Measurements from ENCODE around the gene MAML2.
A peak's percentile ranks its signal among the peaks of the same experiment; 100 is the strongest.

The MAML2 gene

DNA sequence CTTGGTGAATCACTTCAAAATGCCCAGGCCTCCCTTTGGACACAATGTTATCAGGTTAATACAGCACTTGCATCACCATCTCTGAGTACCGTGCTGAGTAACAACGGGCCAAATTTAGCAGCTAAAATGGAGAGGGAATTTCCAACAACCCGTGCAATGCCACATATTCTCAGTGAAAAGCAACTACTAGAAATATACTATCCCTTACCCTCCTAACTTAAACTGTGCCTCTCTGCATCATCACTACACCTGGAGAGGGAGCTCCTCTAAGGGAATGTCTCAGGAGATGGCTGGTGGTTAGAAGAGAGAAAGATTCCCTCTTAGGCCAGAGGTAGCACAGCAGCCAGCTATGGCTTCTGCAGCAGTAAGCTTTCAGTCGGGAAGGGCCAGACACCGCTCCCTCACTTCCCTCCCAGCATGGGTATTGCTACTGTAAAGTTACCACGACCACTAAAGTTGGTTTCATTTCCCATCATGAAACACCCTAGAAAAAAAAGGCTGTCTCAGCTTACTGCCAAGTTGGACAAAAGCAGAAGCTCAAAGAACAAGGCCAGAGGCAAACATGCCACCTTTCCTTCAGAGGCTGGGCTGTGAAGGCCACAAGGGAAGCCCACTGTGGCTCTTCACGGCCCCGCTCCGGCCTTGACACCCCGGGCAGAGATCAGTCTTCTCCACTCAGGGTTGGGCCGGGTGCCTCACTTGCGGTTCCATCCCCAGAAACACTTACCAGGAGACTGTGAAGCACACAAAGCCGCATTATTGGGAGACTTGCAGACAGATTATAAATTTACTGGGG lies 3.9 kb downstream of the MAML2 start:
- Histone ChIP-seq H3K27ac (ENCODE audit: low read depth, low read length, severe bottlenecking) (peak overlapping the region; percentile 8), H3K4me3 (ENCODE audit: extremely low read depth, insufficient read depth, low read length, poor library complexity, severe bottlenecking) (peak overlapping the region; percentile 9), H3K36me3 (ENCODE audit: control insufficient read depth, insufficient read depth, low read length) (peaks cover 41% of the 10 kb centered on the region), H3K4me1 (ENCODE audit: control insufficient read depth, insufficient read depth, low read length, poor library complexity, severe bottlenecking) (peaks cover 44% of the 10 kb centered on the region), H3K9me3 (ENCODE audit: control insufficient read depth, low read length) (no peaks in the 10 kb centered on the region)
- 88 to 89% methylated on average over 7 to 13 of the region's 13 CpGs for WGBS, 2 experiments (ENCODE audit: insufficient coverage in 2 of 2)

DNA sequence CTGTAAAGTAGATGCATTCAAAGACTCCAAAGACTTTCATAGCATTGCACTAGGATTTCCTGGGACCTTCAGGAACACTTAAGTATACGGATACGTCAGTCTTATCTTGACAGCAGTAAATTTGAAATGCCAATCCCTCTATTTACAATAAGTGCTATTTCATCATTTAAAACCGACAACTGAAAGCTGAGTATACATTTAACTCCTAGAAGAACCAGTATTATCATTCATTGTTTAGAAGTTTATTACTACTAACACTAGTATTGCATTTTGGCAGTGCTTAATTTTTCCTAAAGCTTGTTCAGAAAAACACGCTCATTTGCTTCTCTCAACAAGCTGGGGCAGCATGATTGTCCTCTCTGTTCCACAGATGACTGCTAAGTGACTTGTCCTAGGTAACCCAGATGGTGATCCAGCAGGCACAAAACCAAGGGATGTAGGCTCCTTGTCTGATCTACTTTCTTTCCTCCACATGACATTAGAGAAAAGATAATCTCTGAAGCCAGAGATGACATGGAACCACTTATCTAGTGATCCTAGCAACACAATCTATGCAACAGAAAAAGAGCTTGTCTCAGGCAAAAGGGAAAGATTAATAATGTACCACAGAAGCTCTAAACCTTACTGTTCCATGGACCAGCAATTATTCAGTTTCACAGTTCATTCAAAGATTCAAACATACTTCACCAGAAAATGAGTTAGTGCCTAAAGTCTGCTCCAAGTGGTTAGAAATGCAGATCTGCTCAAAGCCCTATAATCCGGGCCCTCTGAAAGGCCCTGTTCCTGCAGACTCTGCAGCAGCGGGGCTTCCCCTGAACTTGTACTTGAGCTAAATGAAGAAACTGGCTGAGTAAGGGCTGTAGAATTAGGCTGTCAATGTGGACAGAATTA lies 5.2 kb downstream of the MAML2 start:
- Histone ChIP-seq H3K36me3 (ENCODE audit: control insufficient read depth, insufficient read depth, low read length) (peaks cover 45% of the 10 kb centered on the region), H3K4me3 (ENCODE audit: extremely low read depth, insufficient read depth, low read length, poor library complexity, severe bottlenecking) (no peak overlapping the region), H3K9me3 (ENCODE audit: control insufficient read depth, low read length) (no peaks in the 10 kb centered on the region), H3K4me1 (ENCODE audit: control insufficient read depth, insufficient read depth, low read length, poor library complexity, severe bottlenecking) (peaks cover 56% of the 10 kb centered on the region), H3K27ac (ENCODE audit: low read depth, low read length, severe bottlenecking) (peak overlapping the region; percentile 65)
- WGBS, 2 experiments (ENCODE audit: insufficient coverage in 2 of 2) = 88% methylated on average over 5 of the region's 6 CpGs

DNA sequence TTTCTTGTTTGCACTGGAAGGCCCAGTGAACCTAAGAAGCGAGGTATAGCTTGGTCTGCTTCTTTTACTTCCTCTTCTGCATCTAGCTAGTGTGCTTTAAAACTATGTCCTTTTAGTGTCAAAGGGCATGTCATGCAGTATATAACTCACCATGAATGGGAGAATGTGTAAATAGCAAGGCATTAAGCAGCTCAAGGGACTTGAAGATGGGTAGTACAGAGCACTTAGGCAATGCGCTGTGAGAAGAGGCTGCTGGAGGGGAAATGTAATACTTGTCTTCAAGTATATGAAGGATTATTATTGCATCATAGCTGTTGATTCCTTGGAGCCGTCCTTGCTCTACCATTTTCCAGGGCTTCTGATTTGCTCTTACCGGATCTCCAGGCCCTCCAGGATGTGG lies 7.6 kb downstream of the MAML2 start:
- Histone ChIP-seq H3K27ac (ENCODE audit: low read depth, low read length, severe bottlenecking) (no peak overlapping the region), H3K4me1 (ENCODE audit: control insufficient read depth, insufficient read depth, low read length, poor library complexity, severe bottlenecking) (peaks cover 64% of the 10 kb centered on the region), H3K9me3 (ENCODE audit: control insufficient read depth, low read length) (no peaks in the 10 kb centered on the region), H3K36me3 (ENCODE audit: control insufficient read depth, insufficient read depth, low read length) (peaks cover 41% of the 10 kb centered on the region), H3K4me3 (ENCODE audit: extremely low read depth, insufficient read depth, low read length, poor library complexity, severe bottlenecking) (no peak overlapping the region)
- WGBS, 2 experiments (ENCODE audit: insufficient coverage in 2 of 2) = 97 to 100% methylated on average over 3 of the region's 4 CpGs

DNA sequence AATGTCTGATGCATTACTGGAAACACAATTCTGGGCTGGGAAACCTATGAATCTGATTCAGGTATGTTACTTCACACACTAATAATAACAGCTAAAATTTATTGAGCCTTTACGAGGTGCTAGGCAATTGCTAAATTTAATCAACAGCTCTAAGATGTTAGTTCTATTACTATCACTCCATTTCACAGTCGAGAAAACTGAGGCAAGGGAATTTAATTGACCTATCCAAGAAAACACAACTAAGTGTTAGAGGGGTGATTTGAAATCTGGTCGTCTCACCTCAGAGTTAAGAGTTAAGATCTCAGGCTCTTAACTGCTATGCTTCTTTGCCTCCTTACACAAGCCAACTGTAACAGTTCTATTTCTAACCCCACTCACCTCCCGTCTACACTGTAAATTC lies 8.8 kb downstream of the MAML2 start:
- Histone ChIP-seq H3K9me3 (ENCODE audit: control insufficient read depth, low read length) (no peaks in the 10 kb centered on the region), H3K36me3 (ENCODE audit: control insufficient read depth, insufficient read depth, low read length) (peaks cover 33% of the 10 kb centered on the region), H3K27ac (ENCODE audit: low read depth, low read length, severe bottlenecking) (no peak overlapping the region), H3K4me1 (ENCODE audit: control insufficient read depth, insufficient read depth, low read length, poor library complexity, severe bottlenecking) (peaks cover 64% of the 10 kb centered on the region), H3K4me3 (ENCODE audit: extremely low read depth, insufficient read depth, low read length, poor library complexity, severe bottlenecking) (no peak overlapping the region)
- WGBS, 2 experiments (ENCODE audit: insufficient coverage in 2 of 2) = 90% methylated on average over 2 of the region's 4 CpGs; no CpG with 5 or more reads in 1 of the 2 experiments

DNA sequence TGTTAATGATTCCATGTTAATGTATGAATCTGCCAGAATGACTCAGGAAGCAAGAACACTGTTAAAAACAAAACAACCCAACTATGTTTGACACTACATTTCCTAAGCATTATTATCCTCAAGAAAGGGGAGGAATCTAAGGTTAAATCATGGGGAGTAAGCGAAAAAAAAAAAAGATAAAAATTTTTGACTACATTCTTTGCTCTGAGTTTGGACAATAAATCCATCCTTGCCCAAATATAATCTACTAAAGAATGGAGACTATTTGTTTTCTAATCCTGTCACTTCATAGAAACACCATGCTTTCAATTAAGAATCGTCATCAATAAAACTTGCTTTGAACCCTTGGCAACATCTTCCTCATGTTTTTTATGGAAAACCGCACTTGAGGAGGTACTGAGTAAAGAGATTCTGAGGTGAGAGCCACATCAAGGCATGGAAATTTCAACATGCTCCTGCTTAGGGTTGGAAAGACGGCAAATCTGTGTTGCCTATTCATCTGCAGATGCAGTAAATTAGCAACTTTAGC lies 9.7 kb downstream of the MAML2 start:
- H3K36me3 ChIP-seq (ENCODE audit: control insufficient read depth, insufficient read depth, low read length) = peaks cover 31% of the 10 kb centered on the region
- WGBS, 2 experiments (ENCODE audit: insufficient coverage in 2 of 2) = 58 to 60% methylated on average over 2 of the region's 4 CpGs
- H3K27ac ChIP-seq (ENCODE audit: low read depth, low read length, severe bottlenecking) = peak overlapping the region; percentile 54
- no peaks in the 10 kb centered on the region for H3K9me3 ChIP-seq (ENCODE audit: control insufficient read depth, low read length)
- H3K4me1 ChIP-seq (ENCODE audit: control insufficient read depth, insufficient read depth, low read length, poor library complexity, severe bottlenecking) = peaks cover 59% of the 10 kb centered on the region
- H3K4me3 ChIP-seq (ENCODE audit: extremely low read depth, insufficient read depth, low read length, poor library complexity, severe bottlenecking) = no peak overlapping the region

DNA sequence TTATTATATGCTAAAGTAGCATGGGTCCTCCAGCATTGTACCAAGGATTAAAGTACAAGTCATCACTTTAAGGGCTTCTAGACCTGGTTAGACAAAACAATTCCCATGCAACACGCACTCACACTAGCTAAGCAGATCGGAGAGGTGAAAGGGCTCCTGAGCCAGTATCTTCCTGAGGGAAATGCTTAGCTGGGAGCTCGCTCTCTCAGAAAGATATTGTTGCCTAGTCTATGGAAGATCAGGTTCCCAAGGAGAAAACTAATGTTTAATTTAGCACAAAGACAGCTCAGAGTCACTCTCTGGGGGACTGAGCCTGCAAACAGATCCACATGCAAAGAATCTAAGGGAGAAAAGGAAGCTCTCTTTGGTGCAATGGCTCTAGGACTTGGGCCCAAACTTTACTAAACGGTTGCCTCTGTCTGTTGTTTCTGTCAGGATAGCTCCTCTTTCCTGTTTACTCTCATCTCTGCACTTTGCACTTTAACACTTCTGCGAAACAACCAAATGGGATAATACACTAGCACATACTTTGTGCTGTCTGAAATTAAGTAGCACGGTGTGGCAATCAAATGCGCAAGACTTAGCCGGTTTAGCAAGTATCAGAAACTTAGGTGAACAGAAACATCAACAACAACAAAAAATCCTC lies 10.7 kb downstream of the MAML2 start:
- WGBS, 2 experiments (ENCODE audit: insufficient coverage in 2 of 2) = 76 to 82% methylated on average over 5 to 8 of the region's 8 CpGs
- Histone ChIP-seq H3K4me1 (ENCODE audit: control insufficient read depth, insufficient read depth, low read length, poor library complexity, severe bottlenecking) (peaks cover 49% of the 10 kb centered on the region), H3K27ac (ENCODE audit: low read depth, low read length, severe bottlenecking) (peak overlapping the region; percentile 54), H3K9me3 (ENCODE audit: control insufficient read depth, low read length) (no peaks in the 10 kb centered on the region), H3K36me3 (ENCODE audit: control insufficient read depth, insufficient read depth, low read length) (peaks cover 31% of the 10 kb centered on the region), H3K4me3 (ENCODE audit: extremely low read depth, insufficient read depth, low read length, poor library complexity, severe bottlenecking) (no peak overlapping the region)

DNA sequence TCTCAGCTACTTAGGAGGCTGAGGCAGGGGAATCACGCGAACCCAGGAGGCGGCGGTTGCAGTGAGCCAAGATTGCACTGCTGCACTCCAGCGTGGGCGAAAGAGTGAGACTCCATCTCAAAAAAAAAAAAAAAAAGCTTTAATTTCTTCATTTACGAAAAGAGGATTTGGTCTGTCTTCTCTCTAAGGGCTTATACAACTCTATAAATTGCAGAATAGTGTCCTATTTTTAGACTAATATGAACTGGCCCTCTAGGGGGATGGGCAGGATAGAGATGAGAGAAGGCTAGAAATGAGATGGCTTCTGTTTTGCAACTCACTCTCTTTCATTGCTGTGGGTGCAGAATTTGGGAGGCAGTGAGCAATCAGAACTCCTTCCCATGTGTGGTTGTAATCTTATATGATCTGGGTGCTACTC lies 11.3 kb downstream of the MAML2 start:
- 95 to 100% methylated on average over 4 of the region's 7 CpGs for WGBS, 2 experiments (ENCODE audit: insufficient coverage in 2 of 2)
- no peak overlapping the region for H3K4me3 ChIP-seq (ENCODE audit: extremely low read depth, insufficient read depth, low read length, poor library complexity, severe bottlenecking)
- peaks cover 46% of the 10 kb centered on the region for H3K4me1 ChIP-seq (ENCODE audit: control insufficient read depth, insufficient read depth, low read length, poor library complexity, severe bottlenecking)
- peak overlapping the region; percentile 54 for H3K27ac ChIP-seq (ENCODE audit: low read depth, low read length, severe bottlenecking)
- no peaks in the 10 kb centered on the region for H3K9me3 ChIP-seq (ENCODE audit: control insufficient read depth, low read length)
- H3K36me3 ChIP-seq (ENCODE audit: control insufficient read depth, insufficient read depth, low read length) = peaks cover 31% of the 10 kb centered on the region

DNA sequence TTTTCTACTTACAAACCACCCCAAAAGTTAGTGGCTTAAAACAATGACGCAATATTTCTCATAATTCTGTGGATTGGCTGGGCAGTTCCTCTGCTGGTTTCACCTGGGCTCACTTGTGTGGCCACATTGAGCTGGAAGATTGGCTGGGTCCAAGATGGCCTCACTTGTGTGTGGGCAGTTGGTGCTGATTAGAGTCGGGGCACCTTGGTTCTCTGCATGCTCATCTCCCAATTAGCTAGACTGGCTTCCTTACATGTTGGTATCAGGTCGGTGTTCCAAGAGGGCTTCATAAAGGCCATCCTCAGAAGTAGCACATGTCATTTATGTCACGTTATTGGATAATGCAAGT lies 12.5 kb downstream of the MAML2 start:
- Histone ChIP-seq H3K36me3 (ENCODE audit: control insufficient read depth, insufficient read depth, low read length) (peaks cover 27% of the 10 kb centered on the region), H3K4me3 (ENCODE audit: extremely low read depth, insufficient read depth, low read length, poor library complexity, severe bottlenecking) (no peak overlapping the region), H3K27ac (ENCODE audit: low read depth, low read length, severe bottlenecking) (no peak overlapping the region), H3K9me3 (ENCODE audit: control insufficient read depth, low read length) (no peaks in the 10 kb centered on the region), H3K4me1 (ENCODE audit: control insufficient read depth, insufficient read depth, low read length, poor library complexity, severe bottlenecking) (peaks cover 50% of the 10 kb centered on the region)
- 96 to 100% methylated on average over 4 of the region's 4 CpGs for WGBS, 2 experiments (ENCODE audit: insufficient coverage in 2 of 2)

DNA sequence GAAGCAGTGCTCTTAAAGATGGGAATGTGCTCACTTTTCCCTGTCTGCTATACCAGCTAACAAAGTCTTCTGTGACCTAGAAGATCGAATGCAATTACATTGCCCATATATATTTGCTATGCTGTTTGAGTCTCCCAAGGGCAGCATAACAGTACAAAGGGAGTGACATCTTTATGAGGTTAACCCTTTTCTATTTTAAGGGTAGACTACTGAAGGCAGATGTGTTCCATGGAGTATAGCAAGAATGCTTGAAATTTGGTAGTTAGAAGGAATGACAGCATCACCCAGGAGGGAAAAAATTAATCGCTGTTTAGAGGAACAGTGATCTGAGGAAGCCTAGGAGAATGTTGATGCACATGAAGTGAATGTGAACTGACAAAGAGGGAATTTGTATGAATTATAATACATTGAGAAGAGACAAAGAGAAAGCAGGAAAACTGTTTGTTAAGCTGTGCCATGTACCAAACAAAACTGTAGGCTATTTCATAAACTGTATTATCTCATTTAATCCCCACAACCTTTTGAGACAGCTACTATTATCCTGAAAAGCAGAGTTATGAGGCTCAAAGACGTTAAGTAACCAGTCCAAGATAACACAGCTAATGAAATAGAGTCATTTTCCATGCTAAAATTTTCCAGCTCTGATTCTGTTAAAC lies 13.0 kb downstream of the MAML2 start:
- Histone ChIP-seq H3K27ac (ENCODE audit: low read depth, low read length, severe bottlenecking) (peak overlapping the region; percentile 25), H3K4me1 (ENCODE audit: control insufficient read depth, insufficient read depth, low read length, poor library complexity, severe bottlenecking) (peaks cover 55% of the 10 kb centered on the region)
- 95 to 100% methylated on average over 2 of the region's 3 CpGs for WGBS, 2 experiments (ENCODE audit: insufficient coverage in 2 of 2)

DNA sequence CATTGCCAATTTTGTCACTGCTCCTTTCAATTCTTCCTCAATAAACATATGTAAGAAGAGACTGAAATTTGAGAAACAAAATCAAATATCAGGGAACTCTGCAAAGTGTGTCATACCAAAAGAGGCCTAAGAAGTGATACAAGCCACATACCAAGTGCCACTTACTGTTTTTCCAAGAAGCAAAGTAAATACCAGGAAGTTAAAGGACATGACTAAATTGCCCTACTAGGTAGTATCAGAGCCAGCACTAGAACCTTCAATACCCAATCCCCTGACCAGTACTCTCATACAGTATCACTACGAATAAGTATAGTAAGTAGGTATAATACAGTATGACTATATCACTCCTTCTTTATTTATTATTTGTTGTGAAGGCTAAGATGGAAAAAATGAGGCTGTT lies 13.6 kb downstream of the MAML2 start:
- Histone ChIP-seq H3K4me3 (ENCODE audit: extremely low read depth, insufficient read depth, low read length, poor library complexity, severe bottlenecking) (no peak overlapping the region), H3K4me1 (ENCODE audit: control insufficient read depth, insufficient read depth, low read length, poor library complexity, severe bottlenecking) (peaks cover 56% of the 10 kb centered on the region), H3K9me3 (ENCODE audit: control insufficient read depth, low read length) (no peaks in the 10 kb centered on the region), H3K36me3 (ENCODE audit: control insufficient read depth, insufficient read depth, low read length) (peaks cover 16% of the 10 kb centered on the region), H3K27ac (ENCODE audit: low read depth, low read length, severe bottlenecking) (peak overlapping the region; percentile 25)
- WGBS, 2 experiments (ENCODE audit: insufficient coverage in 2 of 2) = no CpG with 5 or more reads among the region's 1 CpG

More for the DNA sequence above, 13.0 kb downstream of the MAML2 start:
- H3K36me3 ChIP-seq (ENCODE audit: control insufficient read depth, insufficient read depth, low read length) = peaks cover 22% of the 10 kb centered on the region
- no peak overlapping the region for H3K4me3 ChIP-seq (ENCODE audit: extremely low read depth, insufficient read depth, low read length, poor library complexity, severe bottlenecking)
- no peaks in the 10 kb centered on the region for H3K9me3 ChIP-seq (ENCODE audit: control insufficient read depth, low read length)

Data from mesodermal cell (in vitro differentiated cells).